Stimulated activated CD4-positive, alpha-beta T cell treated with anti-CD3 and anti-CD28 coated beads, Interleukin-12 subunit alpha, Interleukin-12 subunit beta, amount 100 ng/mL, for 48 hours (primary cell): ENCODE measurements around the gene ZBTB37.
"Not testable (repeated sequence)": the region's sequence is repeated elsewhere in the genome, so short reads cannot be mapped to it uniquely, and the experiment has no call there.

ENCODE experiments used
- DNase-seq, 3 donors: peaks; one replicate each; pipeline ENCODE4 v3.0.0-alpha.2; 2020; ENCODE audit warnings: low read depth in 2 of 3, low spot score in 1 of 3

ZBTB37 gene

GRCh38 chr1:173864179-173864867 lies 3.9 kb upstream of the ZBTB37 start:
- DNase-seq = no peak

GRCh38 chr1:173865468-173866164 lies 2.6 kb upstream of the ZBTB37 start:
- no peak for DNase-seq

- DNase-seq = no peak
Measured at GRCh38 chr1:173866413-173867115, 1.6 kb upstream of the ZBTB37 start.

DNA sequence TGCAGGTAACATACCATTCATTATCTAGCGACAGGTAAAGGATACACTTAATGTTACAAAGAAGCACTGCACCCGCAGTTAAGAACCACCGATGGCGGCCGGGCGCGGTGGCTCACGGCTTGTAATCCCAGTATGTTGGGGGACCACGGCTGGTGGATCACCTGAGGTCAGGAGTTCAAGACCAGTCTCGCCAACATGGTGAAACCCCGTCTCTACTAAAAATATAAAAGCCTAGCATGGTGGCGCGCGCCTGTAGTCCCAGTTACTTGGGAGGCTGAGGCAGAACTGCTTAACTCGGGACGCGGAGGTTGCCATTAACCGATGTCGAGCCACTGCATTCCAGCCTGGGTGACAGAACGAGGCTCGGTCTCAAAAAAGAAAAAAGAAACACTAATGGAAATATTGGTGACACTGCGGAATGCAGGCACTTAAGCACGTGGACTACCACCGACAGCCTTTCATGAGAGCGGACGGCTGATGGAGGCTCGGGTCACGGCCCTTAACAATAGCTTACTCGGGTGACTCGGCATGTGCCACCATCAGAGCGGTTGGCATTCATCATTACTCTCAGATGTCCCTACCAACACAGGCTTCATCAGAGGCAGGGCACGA lies 933 bp upstream of the ZBTB37 start:
- DNase-seq = peak in 1 of 3 donors; percentile 37

DNA sequence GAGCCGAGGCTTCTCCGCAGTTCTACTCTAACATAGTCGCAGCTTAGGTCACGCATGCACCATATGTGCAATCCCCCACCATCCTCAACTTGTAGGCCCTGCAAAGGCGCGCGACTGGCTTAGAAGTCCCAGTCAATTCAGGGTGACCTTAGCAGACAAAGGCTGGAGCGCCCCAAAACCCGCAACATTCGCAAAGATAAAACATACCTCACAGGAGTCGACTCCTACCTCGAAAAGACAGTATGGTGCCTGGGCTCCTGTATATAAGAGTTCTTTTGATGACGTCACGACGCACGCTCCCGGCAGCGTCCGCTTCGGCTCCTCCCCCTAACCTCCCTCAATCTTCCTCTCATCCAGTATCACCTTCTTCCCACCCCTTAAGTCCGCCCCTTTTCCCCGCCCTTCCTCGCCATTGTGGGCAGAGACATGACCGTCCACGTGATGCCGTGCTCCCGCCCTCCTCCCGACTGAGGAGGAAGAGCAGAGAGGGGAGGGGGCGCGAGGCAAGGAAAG lies 371 bp upstream of the ZBTB37 start, which contains the start of gene GAS5:
Gene GAS5, minus strand, starts transcription at position 237 of the 513 bp plus-strand sequence.
- DNase-seq = peak; percentile 99 to 100 (median 100)

GRCh38 chr1:173869021-173869359 lies 810 bp downstream of the ZBTB37 start:
- no peak for DNase-seq

GRCh38 chr1:173870252-173871075 lies 2.3 kb downstream of the ZBTB37 start:
- peak in 1 of 3 donors; percentile 13 for DNase-seq

DNA sequence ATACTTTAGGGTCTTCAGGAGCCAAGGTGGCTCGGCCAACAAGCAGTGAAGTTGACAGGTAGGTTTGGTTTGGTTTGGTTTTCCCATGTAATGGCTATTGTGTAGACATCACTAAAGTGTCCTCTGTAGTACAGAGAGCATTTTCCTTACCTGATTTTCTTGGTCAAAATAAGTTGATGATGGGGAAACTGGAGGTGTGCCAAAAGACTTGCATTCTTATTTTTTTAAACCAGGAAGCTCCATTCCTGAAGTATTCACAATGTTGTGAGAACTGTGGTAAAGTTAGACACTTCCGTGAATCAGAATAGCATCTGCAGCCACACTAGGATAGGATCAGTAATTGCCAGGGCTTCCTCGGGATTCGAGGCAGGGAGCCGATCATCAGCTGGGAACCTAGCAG lies 2.9 kb downstream of the ZBTB37 start:
- DNase-seq = no peak

DNA sequence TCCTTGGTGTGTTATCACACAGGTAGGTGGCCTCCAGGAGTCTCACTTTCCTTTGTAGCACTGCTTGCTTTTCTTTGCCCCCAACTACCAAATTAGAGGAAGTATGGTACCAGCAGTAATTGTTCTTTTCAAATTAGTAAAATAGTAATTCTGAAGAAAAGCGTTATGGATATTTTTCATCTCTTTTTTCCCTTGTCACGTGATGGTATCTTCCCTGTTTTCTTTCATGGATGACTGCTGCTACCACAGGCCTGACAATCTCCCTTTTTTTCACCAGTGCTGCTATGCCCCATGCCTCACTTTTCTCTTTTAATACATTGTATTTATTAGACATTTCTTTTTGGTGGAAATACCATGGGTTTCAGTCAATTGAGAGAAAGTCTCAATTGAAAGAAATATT lies 3.3 kb downstream of the ZBTB37 start:
- no peak for DNase-seq

- no peak for DNase-seq
Measured at GRCh38 chr1:173876732-173877131, 8.6 kb downstream of the ZBTB37 start.

DNA sequence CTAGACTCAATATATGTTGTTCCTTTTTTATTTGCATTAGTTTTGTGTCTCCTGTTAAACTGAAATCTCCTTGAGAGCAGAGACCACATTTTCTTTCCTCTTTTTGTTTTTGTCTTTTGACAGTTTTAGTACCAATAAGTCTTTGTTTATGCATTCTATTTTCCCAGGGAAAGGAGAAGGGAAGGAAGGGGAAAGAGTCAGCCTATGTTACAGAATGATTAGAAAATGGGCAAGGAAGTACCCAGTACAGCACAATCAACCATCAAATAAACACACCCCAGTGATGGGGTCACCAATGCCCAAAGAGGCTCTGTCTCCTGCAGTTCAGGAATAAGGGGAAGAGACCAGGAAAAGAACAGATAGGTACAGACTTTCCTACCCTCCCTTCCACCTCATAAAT lies 10.1 kb downstream of the ZBTB37 start:
- no peak for DNase-seq

DNA sequence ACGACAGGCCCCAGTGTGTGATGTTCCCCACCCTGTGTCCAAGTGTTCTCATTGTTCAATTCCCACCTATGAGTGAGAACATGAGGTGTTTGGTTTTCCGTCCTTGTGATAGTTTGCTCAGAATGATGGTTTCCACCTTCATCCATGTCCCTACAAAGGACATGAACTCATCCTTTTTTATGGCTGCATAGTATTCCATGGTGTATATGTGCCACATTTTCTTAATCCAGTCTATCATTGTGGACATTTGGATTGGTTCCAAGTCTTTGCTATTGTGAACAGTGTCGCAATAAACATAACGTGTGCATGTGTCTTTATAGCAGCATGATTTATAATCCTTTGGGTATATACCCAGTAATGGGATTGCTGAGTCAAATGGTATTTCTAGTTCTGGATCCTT lies 12.9 kb downstream of the ZBTB37 start:
- not testable (repeated sequence) for DNase-seq

DNA sequence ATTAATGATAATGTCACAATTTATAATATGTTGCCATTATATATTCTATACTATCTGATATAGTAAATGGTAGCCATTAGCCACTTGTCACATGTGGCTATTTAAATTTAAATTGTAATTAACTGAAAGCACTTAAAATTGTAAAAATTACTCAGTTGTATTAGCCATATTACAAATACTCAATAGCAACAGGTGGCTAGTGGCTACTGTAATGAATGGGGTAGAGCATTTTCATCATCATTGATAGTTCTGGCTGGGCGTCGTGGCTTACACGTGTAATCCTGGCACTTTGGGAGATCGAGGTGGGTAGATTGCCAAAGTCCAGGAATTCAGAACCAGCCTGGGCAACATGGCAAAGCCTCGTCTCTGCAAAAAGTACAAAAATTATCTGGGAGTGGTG lies 16.5 kb downstream of the ZBTB37 start:
- no peak for DNase-seq

GRCh38 chr1:173886746-173887611 lies 18.8 kb downstream of the ZBTB37 start:
- DNase-seq = no peak

DNA sequence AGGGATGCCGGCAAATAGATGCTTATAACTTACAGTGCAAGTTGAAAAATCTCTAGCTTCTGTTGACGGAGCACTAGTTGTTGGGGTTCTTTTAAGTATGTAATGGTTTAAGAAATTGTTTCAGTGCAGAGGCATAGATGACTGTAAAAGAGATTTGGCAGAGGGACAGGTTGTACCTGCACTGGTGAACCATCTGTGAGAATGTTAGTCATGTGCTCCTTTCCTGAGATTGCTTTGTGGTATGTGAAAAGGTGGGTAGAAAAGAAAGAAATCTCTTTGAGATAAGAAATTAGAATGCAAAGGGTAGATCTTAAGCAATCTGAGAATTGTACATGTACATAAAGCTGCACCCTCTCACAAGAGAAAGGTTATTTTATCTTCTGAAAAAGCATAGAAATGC lies 19.4 kb downstream of the ZBTB37 start:
- no peak for DNase-seq

DNA sequence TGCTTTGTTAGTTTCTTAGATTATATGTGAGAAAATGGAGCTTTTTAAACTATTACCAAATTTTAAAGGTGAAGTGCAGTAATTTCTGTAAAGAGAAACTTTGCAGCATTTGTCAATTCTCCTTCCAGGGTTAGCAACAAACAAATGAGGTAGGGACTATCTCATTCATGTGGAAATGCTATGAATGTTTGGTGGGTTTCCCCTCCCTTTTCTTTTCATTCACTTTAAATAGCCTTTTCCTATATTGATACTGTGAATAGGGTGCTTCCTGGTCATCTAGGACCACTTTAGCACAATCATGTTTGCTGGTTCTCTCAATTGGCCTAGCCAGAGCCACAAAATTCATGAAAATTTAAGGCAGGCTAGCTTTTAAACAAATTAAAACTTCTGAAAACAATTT lies 20.6 kb downstream of the ZBTB37 start:
- DNase-seq = no peak

DNA sequence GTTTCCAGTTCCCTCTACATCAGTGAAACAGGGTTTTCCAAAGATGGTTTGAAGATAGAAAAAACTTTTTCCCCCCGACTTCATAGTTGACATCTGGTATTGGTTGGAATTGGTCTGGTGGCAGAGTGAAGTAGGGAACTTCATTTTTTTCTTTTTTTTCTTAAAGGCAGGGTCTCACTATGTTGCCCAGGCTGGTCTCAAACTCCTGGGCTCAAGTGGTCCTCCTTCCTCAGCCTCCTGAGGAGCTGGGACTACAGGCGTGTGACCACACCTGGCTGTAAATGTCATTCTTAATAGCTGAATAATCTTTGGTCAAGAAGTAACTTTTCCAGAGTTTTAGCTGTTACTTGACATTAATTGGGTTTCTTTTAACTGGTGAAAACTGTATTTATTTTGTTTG lies 21.7 kb downstream of the ZBTB37 start:
- DNase-seq = no peak

DNA sequence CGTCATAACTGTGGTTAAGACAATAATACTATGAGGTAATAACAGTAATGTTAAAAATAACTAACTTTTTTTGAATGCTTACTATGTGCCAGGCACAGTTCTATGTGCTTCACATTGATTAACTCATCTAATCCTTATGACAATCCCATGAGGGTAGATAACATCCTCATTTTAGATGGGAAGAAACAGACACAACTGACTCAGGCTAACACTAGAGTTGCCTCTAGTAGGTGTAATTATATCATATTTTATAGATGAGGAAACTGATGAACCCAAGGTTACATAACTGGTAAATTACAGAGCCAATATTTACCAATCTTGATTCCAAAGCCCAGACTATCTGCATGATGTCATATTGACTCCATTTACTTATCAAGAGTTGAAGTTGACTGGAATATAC lies 25.4 kb downstream of the ZBTB37 start:
- DNase-seq = no peak

- no peak for DNase-seq
Measured at GRCh38 chr1:173894189-173894588, 26.0 kb downstream of the ZBTB37 start.

- DNase-seq = no peak
Measured at GRCh38 chr1:173900427-173900826, 32.2 kb downstream of the ZBTB37 start.
